Heart right ventricle (tissue), 16 donors: ENCODE measurements around the gene MGP. TPM values are rescaled to one million over a fixed set of nuclear protein-coding genes. Genes with fewer than 3 reads are reported as not detected.
A peak's percentile ranks its signal among the peaks of the same experiment; 100 is the strongest.

Experiments
- ATAC-seq, 8 donors: fragments of 200-7000 bp; cut with Tn5 transposase; one replicate each; pipeline ENCODE4 v1.9.1; 2020; ENCODE audit warnings: mild to moderate bottlenecking in 8 of 8, moderate library complexity in 8 of 8, moderate number of reproducible peaks in 1 of 8
- DNase-seq, 2 donors: peaks; one replicate each; pipeline ENCODE4 v3.0.0-alpha.2; 2020
- H3K27ac ChIP-seq, 10 donors: fragments of 200-600 bp; sonication (generic) in 2 of 10; one replicate each; pipeline versions ENCODE4 v1.5.0 to v1.8.0; 2020 to 2022; ENCODE audit warnings: mild to moderate bottlenecking in 3 of 10
- H3K27me3 ChIP-seq, 7 donors: fragments of 200-600 bp; one replicate each; pipeline ENCODE4 v1.8.0; 2021 to 2022; ENCODE audit warnings: mild to moderate bottlenecking in 2 of 7
- H3K36me3 ChIP-seq, 9 donors: fragments of 200-600 bp; sonication (generic) in 1 of 9; one replicate each; pipeline versions ENCODE4 v1.5.0 to v1.8.0; 2020 to 2022; ENCODE audit warnings: mild to moderate bottlenecking in 2 of 9
- H3K4me1 ChIP-seq, 9 donors: fragments of 200-600 bp; sonication (generic) in 1 of 9; one replicate each; pipeline versions ENCODE4 v1.5.0 to v1.8.0; 2020 to 2022; ENCODE audit warnings: mild to moderate bottlenecking in 4 of 9
- H3K4me3 ChIP-seq, 10 donors: fragments of 200-600 bp; sonication (generic) in 2 of 10; one replicate each; pipeline versions ENCODE4 v1.5.0 to v1.8.0; 2020 to 2022; ENCODE audit warnings: mild to moderate bottlenecking in 7 of 10, moderate library complexity in 2 of 10
- H3K9me3 ChIP-seq, 11 donors: fragments of 200-600 bp in 10 of 11; sonication (generic) in 2 of 11; one replicate each; pipeline versions ENCODE4 v1.5.0 to v1.8.0; 2013 to 2022; ENCODE audit warnings: mild to moderate bottlenecking in 2 of 11, control low read depth in 1 of 11, moderate library complexity in 1 of 11
- WGBS, 2 donors: extraction: QIAGEN DNeasy Blood & Tissue Kit; methylation state at CpG; one replicate each; pipeline ENCODE4 v1.1.7; 2013; ENCODE audit warnings: inconsistent platforms in 1 of 2; 5-methylcytosine and 5-hydroxymethylcytosine counted together
- intact Hi-C, 10 donors: fragments of 100-400 bp; cut with DNase I; formaldehyde crosslinking; loops; one replicate each; pipeline versions ENCODE4 v1.11.1 to v1.14.2; 2022
- polyA plus RNA-seq, 2 donors: library from polyadenylated mRNA; stranded (reverse); fragments of 200-250 nt; gene quantifications; one replicate each; pipeline ENCODE4 v1.2.3, GENCODE V29; 2013
- total RNA-seq, 10 donors: library from RNA; stranded (reverse); fragmentation: NEBNext Ultra II Directional in 3 of 10; extraction: Animal tissue kit (Norgen Biotek cat#: 25700) in 3 of 10; gene quantifications; one replicate each; pipeline versions ENCODE4 v1.2.1 to v1.2.4, GENCODE V29; 2021 to 2023
- TF ChIP-seq, protein P1 (sequence below), 9 donors: fragments of 200-600 bp; sonication (generic) in 2 of 9; IDR thresholded peaks; one replicate each; pipeline versions ENCODE4 v1.5.0 to v1.8.0; 2021 to 2022; ENCODE audit warnings: antibody characterized with exemption in 9 of 9, mild to moderate bottlenecking in 5 of 9, moderate library complexity in 1 of 9
- donor health status: Arrhythmogenic right ventricular cardiomyopathy.
- donor health status: ischemic (EF 13 %, LVEDD 7.1; RV severe dilation, severe dysfunction).
- donor health status: healthy with polysubstance abuse.
- donor health status: DM: no; HTN: yes; CAD: no.
- donor health status: DM: no; HTN: no; CAD: no.
- donor health status: ischemic (EF 25% LVEDD 6.9; RV normal size, moderate dysfunction).
- donor health status: ischemic (EF 25% LVEDD 5.7; RV mildly dilated, moderate dysfunction).
- donor health status: healthy.
- donor health status: DM: yes; HTN: yes; CAD: no.
- donor health status: Ischemic cardiomyopathy.
- donor health status: ischemic (EF 35%, LVEDD 5.7; RV mildly dilated, moderate dysfunction).
- donor health status: nonischemic (EF 11% LVEDD 7.7; RV severe dilation, severe dysfunction).
- donor health status: DM: yes; HTN: yes; CAD: no.
- donor health status: PGD.
- donor health status: ischemic (EF 29% LVEDD 5.4; RV normal size, mild dysfunction).
- donor health status: nonischemic (EF 23%, LVEDD 6.1; RV moderate dilation, normal function).

The MGP gene
- total and polyA plus RNA-seq, 12 donors, result 151 to 528 (median 257) TPM

DNA sequence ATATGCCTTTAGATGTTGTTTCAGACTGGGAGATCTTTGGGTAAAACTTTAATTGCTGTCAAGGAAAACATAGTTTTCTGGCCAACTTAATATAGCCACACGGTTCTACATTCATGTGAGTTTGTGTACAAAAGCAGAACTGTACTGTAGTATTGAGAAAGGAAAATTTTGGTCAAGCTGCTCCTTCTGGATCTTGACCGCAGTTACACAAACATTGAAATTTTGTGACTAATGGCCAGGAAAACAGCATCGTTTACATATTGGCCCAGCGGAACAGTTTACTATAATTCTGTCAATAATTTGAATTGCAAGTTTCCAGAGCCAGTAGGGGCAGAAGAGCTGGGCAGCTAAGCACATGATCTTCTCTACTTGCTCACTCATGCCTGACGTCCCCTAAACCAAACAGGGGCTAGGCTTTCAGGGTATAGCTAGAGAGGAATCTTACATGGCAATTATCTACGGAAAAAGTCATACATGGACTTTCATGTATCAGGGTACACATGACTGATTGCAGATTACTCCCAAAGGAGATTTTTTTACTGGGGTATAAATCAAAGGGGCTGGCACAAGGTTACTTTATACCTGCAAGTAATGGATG, 31.0 kb downstream of the MGP start:
- WGBS, 2 donors, result 69 to 74% methylated on average over 6 of the region's 6 CpGs
- intact Hi-C loops, result no loop called here
- Histone ChIP-seq H3K9me3 (peaks cover 0 to 28% (median 8%) of the 10 kb centered on the region in 11 donors), H3K27ac (peak overlapping the region in 7 of 10 donors; percentile 13 to 57 (median 20)), H3K4me3 (no peak overlapping the region), H3K27me3 (no peaks in the 10 kb centered on the region), H3K4me1 (peaks cover 0 to 20% (median 10%) of the 10 kb centered on the region in 9 donors), H3K36me3 (no peaks in the 10 kb centered on the region)
- peak in 5 of 8 donors; percentile 30 to 60 (median 46) for ATAC-seq
- no peak for DNase-seq
- TF ChIP-seq, protein P1, sequence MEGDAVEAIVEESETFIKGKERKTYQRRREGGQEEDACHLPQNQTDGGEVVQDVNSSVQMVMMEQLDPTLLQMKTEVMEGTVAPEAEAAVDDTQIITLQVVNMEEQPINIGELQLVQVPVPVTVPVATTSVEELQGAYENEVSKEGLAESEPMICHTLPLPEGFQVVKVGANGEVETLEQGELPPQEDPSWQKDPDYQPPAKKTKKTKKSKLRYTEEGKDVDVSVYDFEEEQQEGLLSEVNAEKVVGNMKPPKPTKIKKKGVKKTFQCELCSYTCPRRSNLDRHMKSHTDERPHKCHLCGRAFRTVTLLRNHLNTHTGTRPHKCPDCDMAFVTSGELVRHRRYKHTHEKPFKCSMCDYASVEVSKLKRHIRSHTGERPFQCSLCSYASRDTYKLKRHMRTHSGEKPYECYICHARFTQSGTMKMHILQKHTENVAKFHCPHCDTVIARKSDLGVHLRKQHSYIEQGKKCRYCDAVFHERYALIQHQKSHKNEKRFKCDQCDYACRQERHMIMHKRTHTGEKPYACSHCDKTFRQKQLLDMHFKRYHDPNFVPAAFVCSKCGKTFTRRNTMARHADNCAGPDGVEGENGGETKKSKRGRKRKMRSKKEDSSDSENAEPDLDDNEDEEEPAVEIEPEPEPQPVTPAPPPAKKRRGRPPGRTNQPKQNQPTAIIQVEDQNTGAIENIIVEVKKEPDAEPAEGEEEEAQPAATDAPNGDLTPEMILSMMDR (IDR thresholded peaks at IDR 0.05), result no peak

DNA sequence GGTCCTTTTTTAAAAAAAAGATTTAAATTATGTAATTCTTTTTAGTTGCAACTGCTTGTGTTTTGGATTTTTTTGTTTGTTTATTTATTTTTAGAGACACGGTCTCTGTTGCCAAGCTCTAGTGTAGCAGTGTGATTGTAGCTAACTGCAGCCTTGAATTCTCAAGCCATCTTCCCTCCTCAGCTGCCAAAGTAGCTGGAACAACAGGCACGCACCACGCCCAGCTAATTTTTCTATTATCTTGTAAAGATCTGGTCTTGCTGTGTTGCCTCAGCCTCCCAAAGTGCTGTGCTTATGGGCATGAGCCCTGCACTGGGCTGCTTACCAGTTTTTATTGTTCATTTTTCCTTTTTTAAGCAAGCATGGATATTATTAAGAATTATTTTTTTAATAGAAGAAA, 31.7 kb downstream of the MGP start:
- Histone ChIP-seq H3K27ac (peak overlapping the region in 8 of 10 donors; percentile 1 to 57 (median 20)), H3K27me3 (no peaks in the 10 kb centered on the region), H3K4me3 (no peak overlapping the region), H3K9me3 (peaks cover 0 to 21% (median 4%) of the 10 kb centered on the region in 11 donors), H3K4me1 (peaks cover 0 to 21% (median 11%) of the 10 kb centered on the region in 9 donors), H3K36me3 (no peaks in the 10 kb centered on the region)
- WGBS, 2 donors, result 13 to 47% methylated on average over 3 of the region's 3 CpGs
- intact Hi-C loops, result no loop called here
- TF ChIP-seq, protein P1 (IDR thresholded peaks at IDR 0.05), result no peak
- DNase-seq (no peak), ATAC-seq (peak in 6 of 8 donors; percentile 26 to 75 (median 38))

GRCh38 chr12:14852880-14853279, 32.8 kb downstream of the MGP start:
- no peak overlapping the region for H3K4me3 ChIP-seq
- H3K4me1 ChIP-seq, result peaks cover 0 to 27% (median 11%) of the 10 kb centered on the region in 9 donors
- H3K9me3 ChIP-seq, result peaks cover 0 to 17% (median 0%) of the 10 kb centered on the region in 11 donors
- intact Hi-C loops, result no loop called here
- no peak overlapping the region for H3K27ac ChIP-seq
- DNase-seq (no peak), ATAC-seq (no peak)
- no peaks in the 10 kb centered on the region for H3K27me3 ChIP-seq
- TF ChIP-seq, protein P1 (IDR thresholded peaks at IDR 0.05), result no peak
- H3K36me3 ChIP-seq, result no peaks in the 10 kb centered on the region

GRCh38 chr12:14850929-14851663, 34.6 kb downstream of the MGP start:
- Histone ChIP-seq H3K36me3 (no peaks in the 10 kb centered on the region), H3K9me3 (peaks cover 0 to 3% (median 0%) of the 10 kb centered on the region in 11 donors), H3K4me3 (no peak overlapping the region), H3K27me3 (no peaks in the 10 kb centered on the region), H3K27ac (peak overlapping the region in 2 of 10 donors; percentile 48 to 83), H3K4me1 (peaks cover 0 to 44% (median 25%) of the 10 kb centered on the region in 9 donors)
- DNase-seq, result no peak
- intact Hi-C loops, result no loop called here
- ATAC-seq, result no peak
- TF ChIP-seq, protein P1 (IDR thresholded peaks at IDR 0.05), result no peak
- WGBS, 2 donors, result 97 to 100% methylated on average over 1 of the region's 1 CpG
